HepG2 (cell line): ENCODE measurements around the gene DNTTIP2. TPM values are rescaled to one million over a fixed set of nuclear protein-coding genes. Genes with fewer than 3 reads are reported as not detected.

ENCODE experiments used
- DNMT3B ChIP-seq: conservative IDR thresholded peaks from 2 replicates; pipeline ENCODE4 v1.6.1; 2016; ENCODE audit warnings: missing biosample characterization, control low read depth
- HNRNPK ChIP-seq: fragments of 200-400 bp; formaldehyde crosslinking; IDR thresholded peaks from 2 replicates; pipeline ENCODE4 v1.6.1; 2018; ENCODE audit warnings: low read length, low read depth, moderate library complexity, mild to moderate bottlenecking; ENCODE audit not compliant: poor library complexity, severe bottlenecking
- KLF12 ChIP-seq: sonication (generic); formaldehyde crosslinking; IDR thresholded peaks from 2 replicates; pipeline ENCODE4 v1.4.0; 2020; ENCODE audit warnings: missing genetic modification reagents, borderline replicate concordance
- KMT2A ChIP-seq: sonication (generic); formaldehyde crosslinking; IDR thresholded peaks from 2 replicates; pipeline ENCODE4 v1.4.0; 2020; ENCODE audit warnings: missing genetic modification reagents
- MEIS1 ChIP-seq: sonication (generic); formaldehyde crosslinking; IDR thresholded peaks from 2 replicates; pipeline ENCODE4 v1.9.0; 2021; ENCODE audit warnings: mild to moderate bottlenecking, missing genetic modification reagents, moderate library complexity, borderline replicate concordance
- REPIN1 ChIP-seq: sonication (generic); formaldehyde crosslinking; IDR thresholded peaks from 2 replicates; pipeline ENCODE4 v1.8.0; 2022; ENCODE audit warnings: missing genetic modification reagents, low read depth, mild to moderate bottlenecking, borderline replicate concordance
- SP140L ChIP-seq: sonication (generic); formaldehyde crosslinking; IDR thresholded peaks from 2 replicates; pipeline ENCODE4 v1.4.0; 2020; ENCODE audit warnings: missing genetic modification reagents, borderline replicate concordance
- SP4 ChIP-seq: sonication (generic); formaldehyde crosslinking; IDR thresholded peaks from 2 replicates; pipeline ENCODE4 v1.8.1; 2023; ENCODE audit warnings: mild to moderate bottlenecking, missing genetic modification reagents
- ZNF3 ChIP-seq: IDR thresholded peaks from 2 replicates; pipeline ENCODE4 v1.7.0; 2017; ENCODE audit warnings: inconsistent platforms
- ZNF501 ChIP-seq: sonication (generic); formaldehyde crosslinking; IDR thresholded peaks from 2 replicates; pipeline ENCODE4 v1.5.1; 2020; ENCODE audit warnings: mild to moderate bottlenecking, moderate library complexity, missing genetic modification reagents
- ZNF547 ChIP-seq: sonication (generic); formaldehyde crosslinking; IDR thresholded peaks from 2 replicates; pipeline ENCODE4 v1.5.1; 2020; ENCODE audit warnings: mild to moderate bottlenecking, missing genetic modification reagents
- polyA plus RNA-seq, 8 experiments: library from polyadenylated mRNA; depleted of rRNA in 3 of 8; stranded (reverse) in 7 of 8; unstranded in 1 of 8; fragments of >200 nt; fragmentation: Illumina TruSeq in 4 of 8; extraction: Trizol in 4 of 8; gene quantifications; 2 replicates each; pipeline versions ENCODE4 v1.2.1 to v1.2.3, GENCODE V29; 2011 to 2016; ENCODE audit warnings: low read depth in 4 of 8, missing spikeins in 1 of 8, mixed read lengths in 1 of 8; ENCODE audit not compliant: insufficient read depth in 1 of 8
- total RNA-seq, 5 experiments: library from RNA; depleted of rRNA; stranded (reverse); fragments of >200 nt; fragmentation: Illumina TruSeq; extraction: Trizol; gene quantifications; 2 replicates each; pipeline ENCODE4 v1.2.3, GENCODE V29; 2016; ENCODE audit warnings: low read depth in 1 of 5
- TF ChIP-seq, protein P1 (sequence below): sonication (generic); formaldehyde crosslinking; conservative IDR thresholded peaks from 2 replicates; pipeline ENCODE4 v1.4.0; 2020; ENCODE audit warnings: missing genetic modification reagents
- TF ChIP-seq, protein P2 (sequence below): sonication (generic); formaldehyde crosslinking; IDR thresholded peaks from 2 replicates; pipeline ENCODE4 v1.8.0; 2022; ENCODE audit warnings: mild to moderate bottlenecking, missing genetic modification reagents, borderline replicate concordance
- TF ChIP-seq, protein P3 (sequence below): sonication (generic); formaldehyde crosslinking; IDR thresholded peaks from 2 replicates; pipeline ENCODE4 v1.4.0; 2020; ENCODE audit warnings: missing genetic modification reagents, borderline replicate concordance
- TF ChIP-seq, protein P4 (sequence below): sonication (generic); formaldehyde crosslinking; IDR thresholded peaks from 2 replicates; pipeline ENCODE4 v1.4.0; 2020; ENCODE audit warnings: missing genetic modification reagents
- TF ChIP-seq, protein P5 (sequence below): sonication (generic); formaldehyde crosslinking; IDR thresholded peaks from 2 replicates; pipeline ENCODE4 v1.8.0; 2022; ENCODE audit warnings: missing genetic modification reagents, mild to moderate bottlenecking, inconsistent platforms, borderline replicate concordance
- TF ChIP-seq, protein P6 (sequence below): IDR thresholded peaks from 2 replicates; pipeline ENCODE4 v1.6.1; 2018; ENCODE audit warnings: missing genetic modification reagents, mild to moderate bottlenecking, missing compliant biosample characterization
- TF ChIP-seq, protein P7 (sequence below): IDR thresholded peaks from 2 replicates; pipeline ENCODE4 v1.6.1; 2016; ENCODE audit warnings: low read depth, borderline replicate concordance

The DNTTIP2 gene
- total and polyA plus RNA-seq, 2 of the 13 experiments (the other 11 are each of a cell fraction or from before 2014, with no cell fraction given), result 11.4 to 63.3 TPM

DNA sequence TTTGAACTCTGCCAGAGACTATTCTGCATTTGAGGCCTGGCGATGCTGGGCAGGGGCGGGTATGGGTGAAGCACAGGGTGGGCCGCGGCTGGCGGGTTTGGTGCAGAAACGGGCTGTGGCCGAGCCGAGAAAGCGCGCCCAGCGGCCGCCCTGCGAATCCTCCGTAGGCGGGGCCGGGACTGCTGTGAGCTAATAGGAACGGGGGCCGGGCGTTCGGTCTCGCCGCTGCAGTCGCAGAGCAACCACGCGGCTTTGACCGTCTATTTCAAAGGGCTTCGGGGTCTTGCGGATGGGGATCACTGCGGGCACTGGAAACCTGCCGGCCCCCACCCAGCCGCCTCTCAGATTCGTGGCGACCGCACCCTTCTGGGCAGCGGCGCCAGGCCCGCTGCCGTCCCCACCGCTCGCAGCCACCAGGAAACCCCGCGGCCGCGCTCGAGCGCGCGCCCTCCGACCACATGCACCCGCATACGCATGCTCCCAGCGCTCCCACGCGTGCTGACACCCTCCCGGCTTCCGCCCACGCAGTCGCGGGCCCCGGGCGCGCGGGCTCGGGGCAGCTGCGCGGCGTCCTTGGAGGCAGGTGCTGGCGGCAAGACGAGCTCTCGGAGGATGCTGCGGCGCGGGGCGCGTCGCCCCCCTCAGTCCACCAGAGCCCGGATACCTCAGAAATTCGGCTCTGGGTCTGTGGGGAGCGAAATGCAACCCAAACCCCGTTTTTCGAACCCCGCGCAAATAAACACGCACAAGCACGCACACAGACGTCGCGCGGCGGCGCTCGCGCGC, 32.6 kb downstream of the DNTTIP2 start (continued):
- TF ChIP-seq HNRNPK (no peak), KMT2A (CRISPR knock-in tag) (no peak), REPIN1 (CRISPR knock-in tag) (no peak), KLF12 (peak; percentile 40; the same call in 1 of the 2 replicates), DNMT3B (CRISPR knock-in tag) (no peak), ZNF501 (CRISPR knock-in tag) (no peak), SP140L (no peak), ZNF547 (peak; percentile 14; the same call in 1 of the 2 replicates), MEIS1 (CRISPR knock-in tag) (no peak), ZNF3 (CRISPR knock-in tag) (no peak), SP4 (CRISPR knock-in tag) (0 out of 2 replicates have a peak, but pooled peaks have one; percentile 8)
- TF ChIP-seq, protein P1, sequence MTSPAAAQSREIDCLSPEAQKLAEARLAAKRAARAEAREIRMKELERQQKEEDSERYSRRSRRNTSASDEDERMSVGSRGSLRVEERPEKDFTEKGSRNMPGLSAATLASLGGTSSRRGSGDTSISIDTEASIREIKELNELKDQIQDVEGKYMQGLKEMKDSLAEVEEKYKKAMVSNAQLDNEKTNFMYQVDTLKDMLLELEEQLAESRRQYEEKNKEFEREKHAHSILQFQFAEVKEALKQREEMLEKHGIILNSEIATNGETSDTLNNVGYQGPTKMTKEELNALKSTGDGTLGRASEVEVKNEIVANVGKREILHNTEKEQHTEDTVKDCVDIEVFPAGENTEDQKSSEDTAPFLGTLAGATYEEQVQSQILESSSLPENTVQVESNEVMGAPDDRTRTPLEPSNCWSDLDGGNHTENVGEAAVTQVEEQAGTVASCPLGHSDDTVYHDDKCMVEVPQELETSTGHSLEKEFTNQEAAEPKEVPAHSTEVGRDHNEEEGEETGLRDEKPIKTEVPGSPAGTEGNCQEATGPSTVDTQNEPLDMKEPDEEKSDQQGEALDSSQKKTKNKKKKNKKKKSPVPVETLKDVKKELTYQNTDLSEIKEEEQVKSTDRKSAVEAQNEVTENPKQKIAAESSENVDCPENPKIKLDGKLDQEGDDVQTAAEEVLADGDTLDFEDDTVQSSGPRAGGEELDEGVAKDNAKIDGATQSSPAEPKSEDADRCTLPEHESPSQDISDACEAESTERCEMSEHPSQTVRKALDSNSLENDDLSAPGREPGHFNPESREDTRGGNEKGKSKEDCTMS, result no peak
- TF ChIP-seq, protein P2, sequence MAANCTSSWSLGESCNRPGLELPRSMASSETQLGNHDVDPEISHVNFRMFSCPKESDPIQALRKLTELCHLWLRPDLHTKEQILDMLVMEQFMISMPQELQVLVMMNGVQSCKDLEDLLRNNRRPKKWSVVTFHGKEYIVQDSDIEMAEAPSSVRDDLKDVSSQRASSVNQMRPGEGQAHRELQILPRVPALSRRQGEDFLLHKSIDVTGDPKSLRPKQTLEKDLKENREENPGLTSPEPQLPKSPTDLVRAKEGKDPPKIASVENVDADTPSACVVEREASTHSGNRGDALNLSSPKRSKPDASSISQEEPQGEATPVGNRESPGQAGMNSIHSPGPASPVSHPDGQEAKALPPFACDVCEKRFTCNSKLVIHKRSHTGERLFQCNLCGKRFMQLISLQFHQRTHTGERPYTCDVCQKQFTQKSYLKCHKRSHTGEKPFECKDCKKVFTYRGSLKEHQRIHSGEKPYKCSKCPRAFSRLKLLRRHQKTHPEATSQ (CRISPR knock-in tag), result no peak
- TF ChIP-seq, protein P3, sequence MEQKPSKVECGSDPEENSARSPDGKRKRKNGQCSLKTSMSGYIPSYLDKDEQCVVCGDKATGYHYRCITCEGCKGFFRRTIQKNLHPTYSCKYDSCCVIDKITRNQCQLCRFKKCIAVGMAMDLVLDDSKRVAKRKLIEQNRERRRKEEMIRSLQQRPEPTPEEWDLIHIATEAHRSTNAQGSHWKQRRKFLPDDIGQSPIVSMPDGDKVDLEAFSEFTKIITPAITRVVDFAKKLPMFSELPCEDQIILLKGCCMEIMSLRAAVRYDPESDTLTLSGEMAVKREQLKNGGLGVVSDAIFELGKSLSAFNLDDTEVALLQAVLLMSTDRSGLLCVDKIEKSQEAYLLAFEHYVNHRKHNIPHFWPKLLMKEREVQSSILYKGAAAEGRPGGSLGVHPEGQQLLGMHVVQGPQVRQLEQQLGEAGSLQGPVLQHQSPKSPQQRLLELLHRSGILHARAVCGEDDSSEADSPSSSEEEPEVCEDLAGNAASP (CRISPR knock-in tag), result no peak
- TF ChIP-seq, protein P4, sequence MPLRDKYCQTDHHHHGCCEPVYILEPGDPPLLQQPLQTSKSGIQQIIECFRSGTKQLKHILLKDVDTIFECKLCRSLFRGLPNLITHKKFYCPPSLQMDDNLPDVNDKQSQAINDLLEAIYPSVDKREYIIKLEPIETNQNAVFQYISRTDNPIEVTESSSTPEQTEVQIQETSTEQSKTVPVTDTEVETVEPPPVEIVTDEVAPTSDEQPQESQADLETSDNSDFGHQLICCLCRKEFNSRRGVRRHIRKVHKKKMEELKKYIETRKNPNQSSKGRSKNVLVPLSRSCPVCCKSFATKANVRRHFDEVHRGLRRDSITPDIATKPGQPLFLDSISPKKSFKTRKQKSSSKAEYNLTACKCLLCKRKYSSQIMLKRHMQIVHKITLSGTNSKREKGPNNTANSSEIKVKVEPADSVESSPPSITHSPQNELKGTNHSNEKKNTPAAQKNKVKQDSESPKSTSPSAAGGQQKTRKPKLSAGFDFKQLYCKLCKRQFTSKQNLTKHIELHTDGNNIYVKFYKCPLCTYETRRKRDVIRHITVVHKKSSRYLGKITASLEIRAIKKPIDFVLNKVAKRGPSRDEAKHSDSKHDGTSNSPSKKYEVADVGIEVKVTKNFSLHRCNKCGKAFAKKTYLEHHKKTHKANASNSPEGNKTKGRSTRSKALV (CRISPR knock-in tag), result no peak
- TF ChIP-seq, protein P5, sequence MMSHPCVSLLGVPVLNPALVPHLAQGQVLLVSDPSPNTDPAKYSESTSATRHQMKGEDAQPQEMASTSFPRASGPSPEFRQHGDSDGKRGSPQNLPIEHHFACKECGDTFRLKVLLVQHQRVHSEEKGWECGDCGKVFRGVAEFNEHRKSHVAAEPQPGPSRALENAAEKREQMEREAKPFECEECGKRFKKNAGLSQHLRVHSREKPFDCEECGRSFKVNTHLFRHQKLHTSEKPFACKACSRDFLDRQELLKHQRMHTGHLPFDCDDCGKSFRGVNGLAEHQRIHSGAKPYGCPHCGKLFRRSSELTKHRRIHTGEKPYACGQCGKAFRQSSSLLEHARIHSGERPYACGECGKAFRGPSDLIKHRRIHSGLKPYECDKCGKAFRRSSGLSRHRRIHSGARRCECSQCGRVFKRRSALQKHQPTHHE, result no peak
- TF ChIP-seq, protein P6, sequence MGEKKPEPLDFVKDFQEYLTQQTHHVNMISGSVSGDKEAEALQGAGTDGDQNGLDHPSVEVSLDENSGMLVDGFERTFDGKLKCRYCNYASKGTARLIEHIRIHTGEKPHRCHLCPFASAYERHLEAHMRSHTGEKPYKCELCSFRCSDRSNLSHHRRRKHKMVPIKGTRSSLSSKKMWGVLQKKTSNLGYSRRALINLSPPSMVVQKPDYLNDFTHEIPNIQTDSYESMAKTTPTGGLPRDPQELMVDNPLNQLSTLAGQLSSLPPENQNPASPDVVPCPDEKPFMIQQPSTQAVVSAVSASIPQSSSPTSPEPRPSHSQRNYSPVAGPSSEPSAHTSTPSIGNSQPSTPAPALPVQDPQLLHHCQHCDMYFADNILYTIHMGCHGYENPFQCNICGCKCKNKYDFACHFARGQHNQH, result peak; percentile 54; the same call in 1 of the 2 replicates
- TF ChIP-seq, protein P7, sequence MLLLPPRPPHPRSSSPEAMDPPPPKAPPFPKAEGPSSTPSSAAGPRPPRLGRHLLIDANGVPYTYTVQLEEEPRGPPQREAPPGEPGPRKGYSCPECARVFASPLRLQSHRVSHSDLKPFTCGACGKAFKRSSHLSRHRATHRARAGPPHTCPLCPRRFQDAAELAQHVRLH, result no peak
